MM.1S (cell line): ENCODE data around the gene GLCE.

Experiments
- EZH2 ChIP-seq: fragments of 300-600 bp; sonication (generic); optimal IDR thresholded peaks from 2 replicates; pipeline ENCODE3; 2017; ENCODE audit warnings: low read depth, mild to moderate bottlenecking, antibody characterized with exemption, low read length, mixed read lengths
- TF ChIP-seq, protein P1 (sequence below): fragments of 300-600 bp; sonication (generic); IDR thresholded peaks from 2 replicates; pipeline ENCODE4 v1.5.1; 2016; ENCODE audit warnings: antibody characterized with exemption, low read length, mixed read lengths

DNA sequence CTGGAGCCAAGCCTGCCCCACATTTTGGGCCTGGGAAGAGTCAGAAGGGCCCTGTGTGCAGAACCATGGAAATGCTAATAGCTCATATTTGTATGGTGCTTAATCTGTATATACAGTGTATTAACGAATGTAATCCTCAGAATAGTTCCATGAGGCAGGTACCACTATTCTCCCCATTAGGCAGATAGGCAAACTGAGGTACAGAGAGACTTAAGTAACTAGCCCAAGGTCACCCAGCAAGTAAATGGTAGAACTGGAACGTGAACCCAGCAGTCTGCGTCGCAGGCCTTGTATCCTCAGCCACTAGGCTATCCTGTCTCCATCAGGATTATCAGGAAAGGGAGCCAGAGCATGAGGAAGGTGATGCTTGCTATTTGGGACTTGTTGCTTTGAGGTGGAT, 28.0 kb upstream of the GLCE start:
- TF ChIP-seq, protein P1, sequence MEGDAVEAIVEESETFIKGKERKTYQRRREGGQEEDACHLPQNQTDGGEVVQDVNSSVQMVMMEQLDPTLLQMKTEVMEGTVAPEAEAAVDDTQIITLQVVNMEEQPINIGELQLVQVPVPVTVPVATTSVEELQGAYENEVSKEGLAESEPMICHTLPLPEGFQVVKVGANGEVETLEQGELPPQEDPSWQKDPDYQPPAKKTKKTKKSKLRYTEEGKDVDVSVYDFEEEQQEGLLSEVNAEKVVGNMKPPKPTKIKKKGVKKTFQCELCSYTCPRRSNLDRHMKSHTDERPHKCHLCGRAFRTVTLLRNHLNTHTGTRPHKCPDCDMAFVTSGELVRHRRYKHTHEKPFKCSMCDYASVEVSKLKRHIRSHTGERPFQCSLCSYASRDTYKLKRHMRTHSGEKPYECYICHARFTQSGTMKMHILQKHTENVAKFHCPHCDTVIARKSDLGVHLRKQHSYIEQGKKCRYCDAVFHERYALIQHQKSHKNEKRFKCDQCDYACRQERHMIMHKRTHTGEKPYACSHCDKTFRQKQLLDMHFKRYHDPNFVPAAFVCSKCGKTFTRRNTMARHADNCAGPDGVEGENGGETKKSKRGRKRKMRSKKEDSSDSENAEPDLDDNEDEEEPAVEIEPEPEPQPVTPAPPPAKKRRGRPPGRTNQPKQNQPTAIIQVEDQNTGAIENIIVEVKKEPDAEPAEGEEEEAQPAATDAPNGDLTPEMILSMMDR = no peak
- no peak for TF ChIP-seq EZH2
